ENCODE data around the gene TIPIN. TPM values are rescaled to one million over a fixed set of nuclear protein-coding genes. Genes with fewer than 3 reads are reported as not detected.
"Not testable (repeated sequence)": the region's sequence is repeated elsewhere in the genome, so short reads cannot be mapped to it uniquely, and the experiment has no call there.

TIPIN gene
- polyA plus RNA-seq, 4 donors: 14.3 to 23.2 (median 17.7) TPM

- peak; percentile 81 to 94 (median 92) for DNase-seq (ENCODE audit: low read depth in 4 of 4, low spot score in 2 of 4)
These were observed 30.0 kb upstream of the TIPIN start, which contains the start of gene MAP2K1 for GRCh38 chr15:66386204-66387123. Gene MAP2K1 (plus strand): TSS chr15:66386912. CDS start chr15:66387348, 436 bp downstream.

- DNase-seq (ENCODE audit: low read depth in 4 of 4, low spot score in 2 of 4): not testable (repeated sequence)
These were observed 24.9 kb upstream of the TIPIN start for GRCh38 chr15:66381376-66381775.

GRCh38 chr15:66378814-66379430, 22.4 kb upstream of the TIPIN start:
- no peak for DNase-seq (ENCODE audit: low read depth in 4 of 4, low spot score in 2 of 4)

- no peak for DNase-seq (ENCODE audit: low read depth in 4 of 4, low spot score in 2 of 4)
These were observed 17.7 kb upstream of the TIPIN start for GRCh38 chr15:66374179-66374578.

GRCh38 chr15:66369773-66370651, 13.5 kb upstream of the TIPIN start:
- no peak for DNase-seq (ENCODE audit: low read depth in 4 of 4, low spot score in 2 of 4)

- no peak for DNase-seq (ENCODE audit: low read depth in 4 of 4, low spot score in 2 of 4)
These were observed 8.6 kb upstream of the TIPIN start for GRCh38 chr15:66364944-66365528.

GRCh38 chr15:66362776-66363175, 6.3 kb upstream of the TIPIN start:
- DNase-seq (ENCODE audit: low read depth in 4 of 4, low spot score in 2 of 4): no peak

GRCh38 chr15:66361745-66362460, 5.4 kb upstream of the TIPIN start:
- DNase-seq (ENCODE audit: low read depth in 4 of 4, low spot score in 2 of 4): not testable (repeated sequence)

GRCh38 chr15:66359740-66360139, 3.3 kb upstream of the TIPIN start:
- no peak for DNase-seq (ENCODE audit: low read depth in 4 of 4, low spot score in 2 of 4)

GRCh38 chr15:66356077-66356358, 467 bp downstream of the TIPIN start:
- no peak for DNase-seq (ENCODE audit: low read depth in 4 of 4, low spot score in 2 of 4)

- not testable (repeated sequence) for DNase-seq (ENCODE audit: low read depth in 4 of 4, low spot score in 2 of 4)
These were observed 8.0 kb downstream of the TIPIN start for GRCh38 chr15:66348530-66348929.

- DNase-seq (ENCODE audit: low read depth in 4 of 4, low spot score in 2 of 4): no peak
These were observed 27.7 kb downstream of the TIPIN start for GRCh38 chr15:66328771-66329170.

- no peak for DNase-seq (ENCODE audit: low read depth in 4 of 4, low spot score in 2 of 4)
These were observed 28.7 kb downstream of the TIPIN start for GRCh38 chr15:66327736-66328135.

- DNase-seq (ENCODE audit: low read depth in 4 of 4, low spot score in 2 of 4): no peak
These were observed 30.4 kb downstream of the TIPIN start for GRCh38 chr15:66326051-66326450.

GRCh38 chr15:66323312-66323928, 33.1 kb downstream of the TIPIN start:
- DNase-seq (ENCODE audit: low read depth in 4 of 4, low spot score in 2 of 4): no peak

GRCh38 chr15:66312144-66312543, 44.3 kb downstream of the TIPIN start:
- no peak for DNase-seq (ENCODE audit: low read depth in 4 of 4, low spot score in 2 of 4)

GRCh38 chr15:66310786-66311185, 45.7 kb downstream of the TIPIN start:
- DNase-seq (ENCODE audit: low read depth in 4 of 4, low spot score in 2 of 4): no peak

- no peak for DNase-seq (ENCODE audit: low read depth in 4 of 4, low spot score in 2 of 4)
These were observed 46.7 kb downstream of the TIPIN start for GRCh38 chr15:66309828-66310227.

- no peak for DNase-seq (ENCODE audit: low read depth in 4 of 4, low spot score in 2 of 4)
These were observed 48.0 kb downstream of the TIPIN start for GRCh38 chr15:66308531-66308930.

- DNase-seq (ENCODE audit: low read depth in 4 of 4, low spot score in 2 of 4): no peak
These were observed 50.1 kb downstream of the TIPIN start for GRCh38 chr15:66306381-66306780.

All from left renal cortex interstitium (tissue), 4 donors.